GM18517 (cell line): ENCODE measurements around the gene TFPT.
"Not testable (repeated sequence)": the region's sequence is repeated elsewhere in the genome, so short reads cannot be mapped to it uniquely, and the experiment has no call there.

Source experiments
- ATAC-seq: cut with Tn5 transposase; IDR thresholded peaks from one replicate; pipeline ENCODE4 v1.9.1; 2021; ENCODE audit warnings: mild to moderate bottlenecking, moderate library complexity; ENCODE audit not compliant: unreplicated experiment

TFPT gene

DNA sequence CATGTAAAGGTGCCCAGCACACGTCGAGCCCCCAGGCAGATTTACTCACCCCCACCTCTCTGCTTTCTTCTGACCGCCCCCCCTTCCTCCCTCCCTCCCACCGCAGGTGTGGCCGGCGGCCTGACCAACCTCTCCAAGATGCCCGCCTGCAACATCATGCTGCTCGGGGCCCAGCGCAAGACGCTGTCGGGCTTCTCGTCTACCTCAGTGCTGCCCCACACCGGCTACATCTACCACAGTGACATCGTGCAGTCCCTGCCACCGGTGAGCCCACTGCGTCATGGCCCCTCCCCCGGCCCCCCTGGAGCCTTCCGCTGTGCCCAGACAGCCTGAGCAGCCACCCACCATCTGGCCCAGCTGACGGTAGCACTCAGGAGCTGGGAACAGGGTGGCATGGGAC is 8.9 kb upstream of the TFPT start:
- no peak for ATAC-seq

DNA sequence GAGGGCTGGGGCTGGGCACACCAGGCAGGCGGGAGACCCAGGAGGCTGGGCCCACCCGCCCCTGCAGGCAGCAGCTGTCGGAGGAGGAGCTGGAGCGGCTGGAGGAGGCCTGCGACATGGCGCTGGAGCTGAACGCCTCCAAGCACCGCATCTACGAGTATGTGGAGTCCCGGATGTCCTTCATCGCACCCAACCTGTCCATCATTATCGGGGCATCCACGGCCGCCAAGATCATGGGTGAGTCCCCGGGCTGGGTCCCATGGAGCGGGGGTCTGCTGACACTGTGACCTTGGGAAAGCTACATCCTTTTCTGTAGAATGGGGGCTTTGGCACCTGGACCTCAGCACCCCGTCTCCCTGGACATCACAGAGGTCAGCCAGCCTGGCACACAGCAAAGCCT is 8.2 kb upstream of the TFPT start:
- no peak for ATAC-seq

- ATAC-seq, result no peak
Measured at GRCh38 chr19:54121259-54121658, 5.8 kb upstream of the TFPT start.

- ATAC-seq, result no peak
Measured at GRCh38 chr19:54114340-54115108, 933 bp downstream of the TFPT start.

- no peak for ATAC-seq
Measured at GRCh38 chr19:54109651-54110050, 5.8 kb downstream of the TFPT start.

DNA sequence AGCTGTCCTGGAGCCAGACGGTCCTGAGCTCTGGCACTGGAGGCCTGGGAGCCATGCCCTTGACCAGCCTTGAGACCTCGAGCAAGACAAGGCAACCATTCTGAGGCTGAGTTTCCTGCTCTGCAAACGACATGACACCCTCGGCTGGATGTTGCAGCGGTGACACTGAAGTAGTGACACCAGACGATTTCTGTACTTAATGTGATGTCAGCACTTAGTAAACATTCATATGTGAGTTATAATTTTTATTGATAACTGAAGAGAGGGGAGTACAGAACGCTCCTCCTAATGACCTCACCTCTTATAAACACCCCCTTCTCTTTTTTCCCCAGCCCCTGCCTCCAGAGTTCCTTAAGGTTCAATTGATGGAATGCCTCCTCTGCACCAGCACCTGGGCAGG is 7.0 kb downstream of the TFPT start:
- no peak for ATAC-seq

DNA sequence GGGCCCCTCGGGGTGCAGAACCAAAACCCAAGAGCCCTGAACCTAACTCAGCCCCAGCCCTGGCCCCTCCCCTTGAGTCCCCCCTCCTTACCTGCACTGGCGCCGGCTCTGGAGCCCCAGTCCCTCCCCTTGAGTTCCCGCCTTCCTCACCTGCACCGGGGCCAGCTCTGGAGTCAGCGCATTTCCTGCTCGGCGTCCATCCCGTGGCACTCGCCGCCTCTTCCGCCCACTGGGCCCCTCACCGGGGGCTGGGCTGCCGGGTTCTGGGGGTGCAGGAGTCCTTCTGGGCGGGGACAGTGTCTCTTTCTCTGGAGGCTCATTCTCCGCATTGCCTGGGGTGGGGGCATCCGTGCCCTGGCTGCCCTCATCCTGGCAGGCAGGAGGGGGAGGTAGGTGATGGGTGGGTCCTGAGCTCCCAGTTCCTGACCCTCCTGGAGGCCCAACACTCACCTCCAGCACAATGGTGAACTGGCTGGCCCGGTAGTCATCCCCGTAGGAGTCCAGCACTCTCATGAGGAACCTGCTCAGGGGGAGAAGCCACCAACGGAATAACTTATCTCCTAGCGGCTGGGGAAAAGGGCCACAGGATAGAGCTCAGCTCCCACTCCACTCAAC is 7.5 kb downstream of the TFPT start:
- no peak for ATAC-seq

DNA sequence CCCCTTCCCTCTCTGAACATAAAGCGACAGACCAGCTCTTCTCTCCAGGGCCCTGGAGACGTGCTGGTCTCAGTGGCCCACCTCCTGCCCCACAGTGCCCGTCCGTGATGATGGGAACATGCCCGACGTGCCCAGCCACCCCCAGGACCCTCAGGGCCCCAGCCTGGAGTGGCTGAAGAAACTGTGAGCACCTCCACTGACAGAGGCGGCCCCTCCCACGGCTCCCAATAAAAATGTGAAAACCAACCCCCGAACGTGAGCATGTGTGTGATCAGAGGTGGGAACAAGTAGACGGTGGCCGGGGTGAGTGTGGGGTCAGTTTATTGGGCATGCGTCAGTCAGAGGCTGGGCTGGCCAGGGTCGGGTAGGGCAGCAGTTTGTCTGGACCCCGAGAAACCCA is 8.7 kb downstream of the TFPT start:
- ATAC-seq, result no peak

GRCh38 chr19:54105796-54106195 is 9.7 kb downstream of the TFPT start:
- ATAC-seq, result no peak

DNA sequence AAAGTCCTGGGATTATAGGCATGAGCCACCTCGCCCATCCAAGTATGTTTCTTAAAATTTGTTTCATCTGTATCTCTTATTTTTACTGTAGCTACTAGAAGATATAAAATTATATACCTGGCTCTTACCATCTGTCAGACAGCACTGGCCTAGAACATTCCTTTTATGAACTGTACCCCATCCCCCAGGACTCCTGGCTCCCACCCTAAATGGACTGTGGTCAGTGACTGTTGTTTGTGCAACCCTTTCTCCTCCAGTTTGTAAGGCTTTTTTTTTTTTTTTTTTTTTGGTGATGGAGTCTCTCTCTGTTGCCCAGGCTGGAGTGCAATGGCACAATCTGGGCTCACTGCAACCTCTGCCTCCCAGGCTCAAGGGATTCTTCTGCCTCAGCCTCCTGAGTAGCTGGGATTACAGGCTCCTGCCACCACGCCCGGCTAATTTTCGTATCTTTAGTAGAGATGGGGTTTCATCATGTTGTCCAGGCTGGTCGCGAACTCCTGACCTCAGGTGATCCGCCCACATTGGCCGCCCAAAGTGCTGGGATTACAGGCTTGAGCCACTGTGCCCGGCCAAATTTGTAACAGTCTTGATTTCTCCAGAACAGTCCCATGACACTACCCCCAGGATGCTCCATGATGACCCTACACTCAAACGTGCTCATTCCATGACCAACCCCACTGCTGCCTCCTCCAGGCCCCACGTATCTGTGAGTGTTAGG is 10.3 kb downstream of the TFPT start:
- no peak for ATAC-seq

- peak; percentile 97 for ATAC-seq
Measured at GRCh38 chr19:54102421-54103169, 12.9 kb downstream of the TFPT start, which contains the start of gene NDUFA3. Gene NDUFA3 (plus strand): TSS chr19:54102855. CDS start chr19:54102879, 24 bp downstream.

DNA sequence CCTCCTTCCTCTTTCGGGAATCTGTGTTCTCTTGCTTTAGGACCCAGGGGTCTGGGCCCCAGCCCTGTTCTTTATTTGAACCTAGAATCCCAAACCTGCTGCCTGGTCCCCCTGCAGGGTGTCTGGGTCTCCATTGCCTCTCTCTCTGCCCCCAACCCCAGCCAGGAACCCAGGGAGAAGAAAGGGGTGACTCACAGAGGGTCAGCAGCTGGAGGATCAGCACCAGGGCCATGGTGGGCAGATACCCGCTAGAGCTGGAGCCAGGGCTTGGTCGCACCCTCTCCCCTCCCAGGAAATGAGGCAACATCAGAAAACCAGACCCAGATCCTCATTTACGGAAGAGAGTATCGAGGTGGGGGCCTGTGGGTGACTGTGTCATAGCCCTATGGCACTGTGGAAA is 14.9 kb downstream of the TFPT start, which contains the start of gene OSCAR:
OSCAR (minus strand) TSS at position 243 of the 400 bp plus-strand sequence; CDS start at position 232, 11 bp downstream.
- no peak for ATAC-seq

DNA sequence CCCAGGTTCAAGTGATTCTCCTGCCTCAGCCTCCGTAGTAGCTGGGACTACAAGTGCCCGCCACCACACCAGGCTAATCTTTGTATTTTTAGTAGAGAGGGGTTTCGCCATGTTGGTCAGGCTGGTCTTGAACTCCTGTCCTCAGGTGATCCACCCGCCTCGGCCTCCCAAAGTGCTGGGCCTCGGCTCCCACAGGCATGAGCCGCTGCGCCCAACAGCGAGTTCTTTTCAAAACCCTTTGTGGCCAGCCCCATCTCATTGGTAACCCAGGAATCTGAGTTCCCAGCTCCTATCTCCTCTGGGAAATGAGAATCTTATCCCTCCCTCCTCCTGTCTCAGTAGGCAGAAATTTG is 15.6 kb downstream of the TFPT start:
- not testable (repeated sequence) for ATAC-seq

DNA sequence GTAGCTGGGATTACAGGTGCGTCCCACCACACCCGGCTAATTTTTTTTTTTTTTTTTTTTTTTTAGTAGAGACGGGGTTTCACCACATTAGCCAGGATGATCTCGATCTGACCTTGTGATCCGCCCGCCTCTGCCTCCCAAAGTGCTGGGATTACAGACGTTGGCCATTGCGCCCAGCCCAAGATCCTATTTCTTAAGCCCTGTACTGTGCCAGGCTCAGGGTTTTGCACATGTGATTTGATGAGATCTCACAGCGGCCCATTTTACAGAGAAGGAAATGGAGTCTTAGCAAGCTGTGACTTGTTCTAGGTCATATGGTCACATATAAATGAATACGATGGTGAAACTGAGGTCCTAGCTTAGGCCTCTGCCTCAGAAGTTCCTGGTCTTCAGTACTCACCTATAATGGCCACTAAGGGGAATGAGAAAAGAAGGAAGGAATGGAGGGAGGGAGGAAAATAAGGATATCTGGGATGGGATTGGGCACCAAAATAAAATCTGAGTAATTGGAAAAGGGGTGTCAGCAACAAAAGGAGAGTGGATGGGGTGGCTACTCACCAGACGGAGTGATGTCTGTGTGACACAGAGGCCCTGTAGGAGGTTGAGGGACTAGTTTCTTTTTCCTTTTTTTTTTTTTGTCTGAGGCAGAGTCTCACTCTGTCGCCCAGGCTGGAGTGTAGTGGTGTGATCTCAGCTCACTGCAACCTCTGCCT is 16.1 kb downstream of the TFPT start:
- ATAC-seq, result no peak

DNA sequence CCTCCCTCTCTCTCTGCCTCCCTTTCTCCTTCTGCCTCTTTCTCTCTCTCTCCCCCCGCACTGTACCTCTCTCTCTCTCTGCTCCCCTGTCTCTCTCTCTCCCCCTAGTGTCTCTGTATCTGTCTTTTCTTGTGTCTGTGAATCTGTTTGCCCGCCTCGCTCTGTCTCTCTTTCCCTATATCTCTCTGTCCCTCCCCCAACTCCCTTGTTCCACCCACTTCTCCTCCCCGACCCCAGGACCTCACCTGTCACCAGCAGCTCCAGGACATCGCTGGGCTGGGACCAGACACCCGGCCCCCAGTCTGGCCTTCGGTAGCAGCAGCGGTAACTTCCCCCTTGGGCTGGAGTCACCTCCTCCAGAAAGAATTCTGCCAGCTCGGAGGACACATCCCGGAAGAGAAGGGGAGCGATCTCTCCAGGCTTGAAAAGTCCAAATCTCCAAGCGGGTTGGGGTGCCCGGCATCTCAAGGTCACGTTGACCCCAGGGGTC is 18.8 kb downstream of the TFPT start:
- ATAC-seq, result no peak

DNA sequence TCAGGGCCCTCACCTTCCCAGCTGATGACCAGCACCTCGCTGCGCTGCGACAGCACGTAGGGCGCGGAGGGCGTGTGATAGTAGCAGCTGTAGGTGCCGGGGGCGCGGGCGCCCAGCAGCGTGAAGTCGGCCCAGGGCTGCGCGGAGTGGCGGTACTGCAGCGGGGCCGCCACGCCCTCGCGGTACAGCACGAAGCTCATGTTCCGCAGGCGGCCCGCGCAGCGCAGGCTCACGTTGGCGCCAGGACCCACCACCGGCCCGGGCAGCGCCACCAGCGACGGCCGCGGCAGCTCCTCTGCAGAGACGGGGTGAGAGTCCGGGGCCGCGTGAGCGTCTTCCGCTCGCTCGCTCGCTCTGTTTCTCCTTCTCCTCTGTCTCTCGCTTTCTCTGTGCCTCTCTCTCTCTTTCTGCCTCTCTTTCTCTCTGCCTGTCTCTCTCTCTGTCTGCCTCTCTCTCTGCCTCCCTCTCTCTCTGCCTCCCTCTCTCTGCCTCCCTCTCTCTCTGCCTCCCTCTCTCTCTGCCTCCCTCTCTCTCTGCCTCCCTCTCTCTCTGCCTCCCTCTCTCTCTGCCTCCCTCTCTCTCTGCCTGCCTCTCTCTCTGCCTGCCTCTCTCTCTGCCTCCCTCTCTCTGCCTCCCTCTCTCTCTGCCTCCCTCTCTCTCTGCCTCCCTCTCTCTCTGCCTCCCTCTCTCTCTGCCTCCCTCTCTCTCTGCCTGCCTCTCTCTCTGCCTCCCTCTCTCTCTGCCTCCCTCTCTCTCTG is 19.4 kb downstream of the TFPT start:
- not testable (repeated sequence) for ATAC-seq

- ATAC-seq, result no peak
Measured at GRCh38 chr19:54095136-54095858, 20.2 kb downstream of the TFPT start.

DNA sequence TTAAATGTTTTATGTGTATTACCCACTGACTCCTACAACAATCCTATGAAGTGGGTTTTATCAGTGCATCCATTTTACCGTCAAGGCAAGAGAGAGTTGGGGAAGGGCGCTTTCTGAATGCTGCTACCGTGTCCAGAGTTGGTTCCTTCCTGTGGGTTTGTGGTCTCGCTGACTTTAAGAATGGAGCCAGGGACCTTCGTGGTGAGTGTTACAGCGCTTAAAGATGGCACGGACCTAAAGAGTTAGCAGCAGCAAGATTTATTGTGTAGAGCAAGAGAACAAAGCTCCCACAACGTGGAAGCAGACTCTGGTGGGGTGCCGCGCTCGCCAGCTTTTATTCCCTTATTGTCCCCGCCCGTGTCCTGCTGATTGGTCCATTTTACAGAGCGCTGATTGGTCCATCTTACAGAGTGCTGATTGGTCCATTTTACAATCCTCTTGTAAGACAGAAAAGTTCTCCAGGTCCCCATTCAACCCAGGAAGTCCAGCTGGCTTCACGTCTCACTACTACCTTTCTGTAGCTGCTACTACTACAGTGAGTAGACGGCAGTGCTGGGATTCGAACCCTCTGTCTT is 20.9 kb downstream of the TFPT start:
- ATAC-seq, result no peak

- ATAC-seq, result no peak
Measured at GRCh38 chr19:54084410-54084809, 31.0 kb downstream of the TFPT start.
